GM19099 (cell line): Measurements from ENCODE around the gene SHISA4.

Source experiments
- POLR2A ChIP-seq: IDR thresholded peaks from 3 replicates; pipeline ENCODE4 v1.6.1; 2011; ENCODE audit warnings: low read depth; ENCODE audit not compliant: insufficient read length; ENCODE audit errors: extremely low read depth

Gene SHISA4

GRCh38 chr1:201905234-201905890 is 16.7 kb downstream of the SHISA4 start:
- TF ChIP-seq POLR2A, result no peak

- no peak for TF ChIP-seq POLR2A
Measured at GRCh38 chr1:201906336-201906735, 17.6 kb downstream of the SHISA4 start.

- TF ChIP-seq POLR2A, result no peak
Measured at GRCh38 chr1:201907621-201908020, 18.9 kb downstream of the SHISA4 start.

- TF ChIP-seq POLR2A, result no peak
Measured at GRCh38 chr1:201911826-201912571, 23.3 kb downstream of the SHISA4 start.

- no peak for TF ChIP-seq POLR2A
Measured at GRCh38 chr1:201912832-201913231, 24.1 kb downstream of the SHISA4 start.

GRCh38 chr1:201914456-201915235 is 25.9 kb downstream of the SHISA4 start:
- no peak for TF ChIP-seq POLR2A

- no peak for TF ChIP-seq POLR2A
Measured at GRCh38 chr1:201916649-201917249, 28.1 kb downstream of the SHISA4 start.

- no peak for TF ChIP-seq POLR2A
Measured at GRCh38 chr1:201917362-201918033, 28.8 kb downstream of the SHISA4 start.

- TF ChIP-seq POLR2A, result no peak
Measured at GRCh38 chr1:201918343-201918742, 29.6 kb downstream of the SHISA4 start.

GRCh38 chr1:201921952-201922558 is 33.4 kb downstream of the SHISA4 start:
- no peak for TF ChIP-seq POLR2A

- TF ChIP-seq POLR2A, result no peak
Measured at GRCh38 chr1:201925301-201925567, 36.5 kb downstream of the SHISA4 start.

- TF ChIP-seq POLR2A, result no peak
Measured at GRCh38 chr1:201925981-201926645, 37.4 kb downstream of the SHISA4 start.

- TF ChIP-seq POLR2A, result no peak
Measured at GRCh38 chr1:201928266-201928665, 39.6 kb downstream of the SHISA4 start.

- no peak for TF ChIP-seq POLR2A
Measured at GRCh38 chr1:201930137-201930536, 41.4 kb downstream of the SHISA4 start.
